Activated effector memory CD4-positive, alpha-beta T cell treated with Interleukin-2 at 50 U/mL for 16 hours (primary cell): Measurements from ENCODE around the gene UVRAG.

ENCODE experiments used
- DNase-seq: peaks from one replicate; pipeline ENCODE4 v3.0.0-alpha.2; 2020

UVRAG gene

GRCh38 chr11:76083563-76084451 is 268.8 kb downstream of the UVRAG start:
- no peak for DNase-seq

- no peak for DNase-seq
Measured at GRCh38 chr11:76085270-76085669, 270.3 kb downstream of the UVRAG start.

GRCh38 chr11:76086743-76087635 is 272.0 kb downstream of the UVRAG start:
- no peak for DNase-seq

- no peak for DNase-seq
Measured at GRCh38 chr11:76087749-76088148, 272.7 kb downstream of the UVRAG start.

GRCh38 chr11:76088511-76088910 is 273.5 kb downstream of the UVRAG start:
- no peak for DNase-seq

- DNase-seq, result no peak
Measured at GRCh38 chr11:76090174-76090573, 275.2 kb downstream of the UVRAG start.

- no peak for DNase-seq
Measured at GRCh38 chr11:76090821-76091220, 275.8 kb downstream of the UVRAG start.

- no peak for DNase-seq
Measured at GRCh38 chr11:76094740-76095139, 279.7 kb downstream of the UVRAG start.

- no peak for DNase-seq
Measured at GRCh38 chr11:76095891-76096290, 280.9 kb downstream of the UVRAG start.

- DNase-seq, result no peak
Measured at GRCh38 chr11:76096552-76096951, 281.5 kb downstream of the UVRAG start.

- DNase-seq, result no peak
Measured at GRCh38 chr11:76102802-76103201, 287.8 kb downstream of the UVRAG start.

- DNase-seq, result no peak
Measured at GRCh38 chr11:76103460-76103859, 288.4 kb downstream of the UVRAG start.

GRCh38 chr11:76104285-76104684 is 289.3 kb downstream of the UVRAG start:
- DNase-seq, result no peak

- DNase-seq, result no peak
Measured at GRCh38 chr11:76105637-76106036, 290.6 kb downstream of the UVRAG start.

- no peak for DNase-seq
Measured at GRCh38 chr11:76107971-76108370, 293.0 kb downstream of the UVRAG start.

GRCh38 chr11:76114238-76114637 is 299.2 kb downstream of the UVRAG start:
- no peak for DNase-seq

GRCh38 chr11:76115555-76115954 is 300.5 kb downstream of the UVRAG start:
- DNase-seq, result no peak

GRCh38 chr11:76119032-76119431 is 304.0 kb downstream of the UVRAG start:
- no peak for DNase-seq

GRCh38 chr11:76119779-76120178 is 304.8 kb downstream of the UVRAG start:
- DNase-seq, result no peak

- DNase-seq, result no peak
Measured at GRCh38 chr11:76120513-76121101, 305.6 kb downstream of the UVRAG start.

- no peak for DNase-seq
Measured at GRCh38 chr11:76123248-76123647, 308.2 kb downstream of the UVRAG start.

GRCh38 chr11:76124905-76125770 is 310.1 kb downstream of the UVRAG start:
- no peak for DNase-seq
